GM18870 (cell line): Measurements from ENCODE around the gene DOHH.

Source experiments
- ATAC-seq: cut with Tn5 transposase; IDR thresholded peaks from one replicate; pipeline ENCODE4 v1.9.1; 2021; ENCODE audit warnings: moderate library complexity; ENCODE audit not compliant: unreplicated experiment

The DOHH gene, protein sequence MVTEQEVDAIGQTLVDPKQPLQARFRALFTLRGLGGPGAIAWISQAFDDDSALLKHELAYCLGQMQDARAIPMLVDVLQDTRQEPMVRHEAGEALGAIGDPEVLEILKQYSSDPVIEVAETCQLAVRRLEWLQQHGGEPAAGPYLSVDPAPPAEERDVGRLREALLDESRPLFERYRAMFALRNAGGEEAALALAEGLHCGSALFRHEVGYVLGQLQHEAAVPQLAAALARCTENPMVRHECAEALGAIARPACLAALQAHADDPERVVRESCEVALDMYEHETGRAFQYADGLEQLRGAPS

DNA sequence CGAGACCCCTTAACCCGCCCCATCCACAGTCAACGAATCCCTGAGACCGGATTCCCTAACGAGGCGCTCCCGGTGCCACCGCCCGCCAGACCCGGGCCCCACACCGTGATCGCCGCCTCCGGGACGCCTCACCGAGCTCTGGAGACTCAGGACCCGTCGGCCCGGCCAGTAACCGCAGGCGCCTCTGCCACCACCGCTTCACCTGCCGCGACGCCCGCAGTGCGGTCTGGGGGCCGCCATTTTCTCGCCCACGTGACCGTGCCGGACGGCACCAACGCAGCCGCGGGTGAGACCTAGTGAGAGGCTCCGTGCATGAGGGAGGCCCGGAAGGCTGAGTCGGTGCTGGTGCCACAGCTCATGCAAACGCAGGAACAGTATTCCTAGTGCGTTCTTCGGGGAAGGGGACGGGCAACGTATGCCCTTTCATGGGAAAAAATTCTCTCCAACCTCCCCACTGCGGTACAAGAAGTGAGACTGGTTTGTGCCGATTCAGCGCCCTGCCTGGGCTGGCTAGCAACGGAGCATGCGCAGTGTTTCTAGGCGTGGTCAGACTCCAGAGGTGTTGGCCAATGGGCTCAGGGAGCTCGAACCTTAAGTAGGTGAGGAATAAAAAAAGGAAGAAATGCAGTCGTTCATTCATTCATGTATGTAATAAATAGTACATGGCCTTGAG is at the start of gene DOHH:
Gene DOHH, minus strand, starts transcription at position 246 of the 673 bp plus-strand sequence. CDS start 3,860 bp downstream, outside the sequence.
- ATAC-seq: peak; percentile 60

DNA sequence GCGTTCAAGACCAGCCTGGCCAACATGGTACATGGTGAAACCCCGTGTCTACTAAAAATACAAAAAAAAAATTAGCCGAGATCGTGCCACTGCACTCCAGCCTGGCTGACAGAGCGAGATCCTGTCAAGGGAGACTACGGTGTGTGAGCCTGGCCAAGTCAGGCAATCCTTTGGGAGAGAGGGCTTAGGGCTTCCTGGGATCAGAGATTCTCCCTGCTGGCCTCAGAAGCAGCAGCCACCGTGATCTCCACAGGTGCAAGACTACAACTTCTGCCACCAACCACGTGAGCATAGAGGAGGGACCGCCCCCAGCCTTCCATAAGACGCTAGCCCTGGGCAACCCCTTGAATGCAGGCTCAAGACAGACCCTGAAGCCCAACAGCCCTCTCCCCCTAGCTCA is 49.3 kb upstream of the DOHH start:
- ATAC-seq: no peak

DNA sequence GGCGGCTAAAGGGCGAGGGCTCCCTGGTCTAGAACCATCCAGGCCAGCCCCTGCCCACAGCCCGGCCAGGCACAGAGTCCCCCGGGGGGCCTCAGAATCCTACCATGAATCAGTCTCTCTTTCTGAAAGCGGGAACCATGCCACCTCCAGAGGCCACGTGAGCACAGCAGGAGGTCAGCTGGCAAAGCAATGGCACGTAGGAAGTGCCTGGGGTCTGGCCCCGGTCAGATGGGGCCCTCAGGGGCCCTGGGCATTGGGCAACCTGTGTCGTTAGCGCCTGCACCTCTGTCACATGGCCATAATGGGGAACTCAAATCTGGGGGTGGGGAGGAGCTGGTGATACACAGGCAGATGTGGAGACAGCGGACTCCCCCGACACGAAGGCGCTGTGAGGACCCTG is 48.1 kb upstream of the DOHH start:
- ATAC-seq: no peak

DNA sequence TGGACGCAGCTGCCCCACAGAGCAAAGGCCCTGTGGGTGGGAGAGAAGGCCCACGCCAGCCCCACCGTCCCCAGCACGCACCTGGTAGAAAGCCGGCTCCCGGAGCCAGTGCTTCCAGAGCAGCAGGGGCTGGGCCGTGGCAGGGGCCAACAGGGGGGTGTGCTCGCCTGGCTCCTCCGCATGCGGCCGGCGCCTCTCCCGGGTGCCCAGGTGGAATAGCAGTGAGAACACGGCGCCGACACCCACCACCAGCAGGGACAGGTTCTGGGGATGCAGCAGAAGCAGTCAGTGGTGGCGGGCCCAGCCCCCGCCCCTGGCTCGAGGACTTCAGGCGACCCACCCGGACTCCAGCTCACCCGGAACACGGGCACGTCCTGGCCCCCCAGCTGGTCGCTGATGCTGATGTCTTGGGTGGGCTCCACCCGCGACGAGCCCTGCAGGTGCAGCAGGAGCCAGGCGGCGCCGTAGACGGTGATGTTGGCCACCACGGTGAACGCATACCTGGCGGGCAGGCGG is 47.4 kb upstream of the DOHH start:
- no peak for ATAC-seq

DNA sequence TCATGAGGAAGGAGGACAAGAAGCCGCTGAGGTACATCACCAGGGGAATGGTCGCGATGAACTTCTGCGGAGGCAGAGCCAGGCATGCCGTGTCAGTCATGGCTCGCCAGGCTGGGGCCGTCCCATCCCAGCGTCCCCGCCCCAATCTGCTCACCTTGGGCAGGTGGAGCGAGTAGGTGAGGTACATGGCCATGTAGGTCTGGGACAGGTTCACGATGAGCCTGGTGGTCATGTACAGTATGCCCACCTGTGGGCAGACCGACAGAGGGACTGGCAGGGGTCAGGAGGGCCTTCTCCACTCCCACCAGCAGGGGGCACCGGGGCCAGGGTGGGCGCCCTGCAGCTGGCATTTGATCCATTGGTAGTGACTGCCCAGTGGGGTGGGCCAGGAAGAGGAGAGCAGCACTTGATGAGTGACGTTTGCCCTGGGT is 46.8 kb upstream of the DOHH start:
- no peak for ATAC-seq

DNA sequence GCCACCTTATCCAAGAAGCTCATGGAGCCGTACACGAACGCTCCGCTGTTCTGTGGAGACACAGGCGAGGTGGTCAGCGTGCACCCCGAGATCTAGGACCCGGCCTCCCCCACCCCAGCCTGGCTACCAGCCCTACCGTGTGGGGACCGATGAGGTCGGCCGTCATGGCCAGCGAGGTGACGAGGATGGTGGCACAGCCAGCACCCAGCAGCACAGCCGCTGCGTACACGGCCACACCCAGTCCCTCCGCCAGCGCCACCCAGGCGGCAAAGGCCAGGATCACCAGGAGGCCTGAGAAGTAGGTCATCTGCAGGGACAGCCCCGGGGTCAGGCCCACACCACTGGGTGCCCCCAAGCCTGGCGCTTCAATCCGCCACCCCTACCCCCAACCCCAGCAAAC is 45.6 kb upstream of the DOHH start:
- ATAC-seq: no peak

DNA sequence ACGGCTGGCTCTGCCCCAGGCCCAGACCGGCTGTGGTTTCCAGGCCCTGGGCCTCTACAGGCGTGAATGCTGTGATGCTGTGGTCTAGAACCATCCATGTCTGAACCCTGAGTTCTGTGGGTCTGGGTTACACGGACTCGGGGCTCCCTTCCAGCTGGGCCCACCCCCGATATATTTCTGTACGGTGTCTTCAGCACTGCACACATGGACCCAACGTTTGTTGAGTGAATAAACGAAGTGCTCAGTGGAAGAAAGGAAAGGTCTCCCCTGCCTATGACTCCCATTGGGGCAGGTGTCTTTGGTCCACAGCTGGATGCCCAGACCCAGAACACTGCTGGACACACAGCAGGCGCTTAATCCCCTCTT is 45.2 kb upstream of the DOHH start:
- ATAC-seq: no peak

DNA sequence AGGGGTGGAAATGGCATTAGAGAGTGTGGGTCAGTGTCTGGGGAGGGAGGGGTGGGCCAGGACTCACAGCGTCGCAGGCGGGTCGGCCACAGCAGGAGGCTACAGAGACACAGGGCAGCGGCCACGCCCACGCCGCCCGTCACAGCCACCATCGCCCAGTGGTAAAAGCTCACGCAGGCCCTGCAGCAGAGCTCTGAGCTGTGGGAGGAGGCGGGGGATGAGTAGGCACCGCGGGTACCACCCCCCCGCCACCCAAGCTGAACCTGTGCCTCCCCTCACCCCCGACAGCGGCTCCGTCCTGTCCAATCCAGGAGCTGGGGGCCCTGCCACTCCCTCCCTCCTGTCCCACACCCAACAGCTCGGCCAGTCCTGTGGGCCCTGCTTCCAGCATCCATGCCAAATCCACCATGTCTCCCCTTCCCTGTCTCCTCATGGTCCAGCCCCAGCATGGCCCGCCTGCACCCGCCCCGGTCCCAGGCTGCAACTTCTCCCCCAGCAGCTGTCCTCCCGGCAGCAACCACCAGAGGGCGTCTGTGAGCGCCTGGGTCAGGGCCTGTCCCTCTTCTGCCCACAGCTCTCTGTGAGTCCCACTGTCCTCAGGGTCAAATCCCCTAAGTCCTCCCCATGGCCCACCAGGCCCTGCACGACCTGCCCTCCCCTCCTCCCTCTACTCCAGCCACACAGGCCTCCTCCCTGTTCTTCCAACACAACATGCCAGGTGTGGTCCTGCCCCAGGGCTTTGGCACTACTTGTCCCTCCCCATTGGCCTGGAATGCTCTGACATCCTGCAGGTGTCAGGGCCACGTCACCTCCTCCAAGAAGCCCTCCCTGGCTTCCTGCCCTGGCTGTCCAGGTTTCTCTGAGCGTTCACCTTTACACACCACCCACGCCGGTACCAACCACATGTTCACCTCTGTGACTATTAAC is 44.5 kb upstream of the DOHH start:
- ATAC-seq: no peak

DNA sequence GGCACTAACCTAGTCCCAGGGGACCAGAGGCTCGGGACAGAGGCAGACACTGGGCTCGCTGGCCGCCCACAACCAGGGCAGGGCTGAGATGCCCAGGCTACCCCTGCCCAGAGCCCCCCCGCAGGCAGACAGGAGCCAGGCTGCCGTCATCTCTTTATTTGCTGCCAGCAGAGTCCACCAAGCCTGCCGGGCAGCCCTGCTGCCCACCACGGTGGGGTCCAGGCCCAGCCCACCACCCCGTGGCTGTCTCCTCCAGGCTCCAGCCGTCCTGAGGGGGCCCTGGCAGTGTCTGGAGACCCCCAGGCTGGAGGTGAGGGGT is 43.5 kb upstream of the DOHH start:
- ATAC-seq: no peak

DNA sequence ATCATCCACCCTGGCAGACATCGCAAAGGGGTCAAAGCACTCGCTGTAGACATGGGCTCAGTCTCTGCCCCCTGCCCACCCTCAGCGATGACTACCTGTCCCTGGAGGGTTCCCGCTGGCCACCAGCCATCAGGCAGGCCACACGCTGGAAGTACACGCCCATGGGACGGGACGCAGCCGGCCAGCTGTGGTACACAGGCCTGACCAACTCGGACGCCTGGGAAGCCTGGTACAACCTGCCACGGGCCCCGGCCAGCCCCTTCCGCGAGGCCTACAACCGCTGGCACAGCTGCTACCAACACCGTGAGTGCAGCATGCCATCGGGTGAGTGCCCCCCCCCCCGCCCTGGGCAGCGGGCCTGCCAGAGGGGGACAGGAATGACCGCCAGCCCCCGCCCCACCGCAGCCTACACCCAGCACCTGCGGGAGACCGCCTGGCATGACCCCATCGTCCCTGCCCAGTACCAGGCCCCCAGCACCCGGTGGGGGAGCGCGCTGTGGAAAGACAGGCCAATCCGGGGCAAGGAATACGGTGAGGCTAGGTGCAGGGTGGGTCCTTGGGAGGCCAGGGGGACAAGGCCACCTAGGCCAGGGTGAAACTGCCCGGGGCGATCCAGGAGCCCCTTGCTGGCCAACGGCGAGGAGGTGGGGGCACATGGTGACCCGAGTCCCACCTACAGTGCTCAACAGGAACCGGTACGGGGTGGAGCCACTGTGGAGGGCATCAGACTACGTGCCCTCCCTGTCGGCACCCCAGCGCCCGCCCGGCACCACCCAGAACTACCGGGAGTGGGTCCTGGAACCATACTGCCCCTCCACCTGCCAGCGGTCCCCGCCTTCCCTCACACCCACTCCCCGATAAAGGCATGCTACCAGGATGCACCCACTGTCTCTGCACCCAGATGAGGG is 42.9 kb upstream of the DOHH start:
- no peak for ATAC-seq

DNA sequence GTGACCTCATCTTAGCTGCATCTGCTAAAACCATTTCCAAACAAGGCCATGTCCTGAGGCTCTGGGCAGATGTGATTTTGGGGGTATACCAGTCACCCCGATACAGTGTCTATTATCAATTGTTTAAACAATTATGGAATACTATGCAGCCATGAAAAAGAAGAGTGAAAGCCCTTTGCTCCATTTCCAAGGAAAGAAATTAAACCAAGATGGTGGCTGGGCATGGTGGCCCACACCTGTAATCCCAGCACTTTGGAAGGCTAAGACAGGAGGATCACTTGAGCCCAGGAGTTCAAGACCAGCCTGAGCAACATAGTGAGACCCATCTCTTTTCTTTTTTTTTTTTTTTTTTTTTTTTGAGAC is 39.3 kb upstream of the DOHH start:
- ATAC-seq: no peak

DNA sequence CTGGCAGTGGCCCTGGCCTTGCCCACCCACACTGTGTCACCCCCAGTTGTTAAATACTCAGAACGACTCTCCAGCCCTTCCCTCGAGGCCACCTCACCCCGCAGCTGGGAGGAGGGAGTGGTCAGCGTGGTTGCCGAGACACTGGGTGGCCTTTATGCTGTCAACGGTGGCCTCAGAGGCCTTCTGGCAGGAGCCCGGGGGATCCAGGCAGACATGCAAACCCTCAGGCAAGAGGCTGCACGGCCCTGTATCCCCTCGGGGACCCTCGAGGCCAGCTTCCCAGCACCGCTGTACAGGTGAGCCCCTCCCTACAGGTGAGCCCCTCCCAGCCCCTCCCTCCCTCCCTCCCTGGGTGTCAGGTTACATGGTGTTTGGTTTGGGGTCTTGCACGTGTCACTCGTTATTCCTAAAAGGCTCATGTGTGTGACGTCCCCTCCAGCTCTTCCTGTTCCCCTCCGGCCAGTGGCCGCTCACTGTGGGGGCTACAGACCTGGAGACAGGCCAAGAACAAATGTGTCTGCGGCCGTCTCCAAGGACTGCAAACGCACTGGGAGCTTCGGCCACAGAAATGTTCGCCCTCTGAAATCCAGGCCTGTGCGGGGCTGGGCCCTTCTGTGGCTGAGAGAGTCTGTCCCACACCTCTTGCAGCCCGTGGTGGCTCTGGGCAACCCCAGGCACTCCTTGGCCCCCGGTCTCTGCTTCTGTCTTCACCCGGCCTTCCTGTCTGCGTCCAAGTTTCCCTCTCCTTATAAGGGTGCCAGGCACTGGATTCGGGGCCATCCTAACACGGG is 38.7 kb upstream of the DOHH start, which contains the start of gene TEKTIP1:
Gene TEKTIP1, plus strand, starts transcription at position 210 of the 791 bp plus-strand sequence. Its CDS starts 4 bp downstream, at position 214.
- ATAC-seq: no peak

DNA sequence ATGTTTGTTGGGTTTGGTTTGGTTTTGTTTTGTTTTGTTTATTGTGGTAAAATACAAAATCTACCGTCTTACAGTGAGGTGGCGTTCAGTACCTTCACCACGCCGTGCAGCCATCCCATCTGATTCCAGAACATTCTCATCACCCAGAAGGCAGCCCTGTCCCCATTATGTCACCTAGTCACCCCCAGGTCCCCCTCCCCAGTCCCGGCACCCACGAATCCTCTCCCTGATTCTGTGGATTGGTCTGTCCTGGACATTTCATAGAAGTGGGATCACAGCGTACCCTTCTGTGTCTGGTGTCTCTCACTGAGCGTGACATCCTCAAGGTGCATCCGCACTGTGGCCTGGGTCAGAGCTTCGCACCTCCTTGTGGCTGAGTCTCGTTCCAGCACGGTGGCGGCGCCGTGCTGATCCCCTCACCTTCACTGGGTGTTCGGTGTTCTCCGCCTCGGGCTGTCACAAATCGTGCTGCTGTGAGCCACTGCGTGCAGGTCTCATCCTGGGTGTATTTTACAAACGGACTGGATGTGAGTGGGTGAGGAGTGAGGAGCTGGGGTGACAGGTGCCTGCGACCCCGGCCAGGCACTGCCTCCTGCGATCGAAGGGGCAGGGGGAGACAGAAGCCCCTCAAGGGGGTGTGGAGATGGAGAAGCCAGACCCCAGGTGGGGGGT is 37.9 kb upstream of the DOHH start:
- ATAC-seq: no peak

DNA sequence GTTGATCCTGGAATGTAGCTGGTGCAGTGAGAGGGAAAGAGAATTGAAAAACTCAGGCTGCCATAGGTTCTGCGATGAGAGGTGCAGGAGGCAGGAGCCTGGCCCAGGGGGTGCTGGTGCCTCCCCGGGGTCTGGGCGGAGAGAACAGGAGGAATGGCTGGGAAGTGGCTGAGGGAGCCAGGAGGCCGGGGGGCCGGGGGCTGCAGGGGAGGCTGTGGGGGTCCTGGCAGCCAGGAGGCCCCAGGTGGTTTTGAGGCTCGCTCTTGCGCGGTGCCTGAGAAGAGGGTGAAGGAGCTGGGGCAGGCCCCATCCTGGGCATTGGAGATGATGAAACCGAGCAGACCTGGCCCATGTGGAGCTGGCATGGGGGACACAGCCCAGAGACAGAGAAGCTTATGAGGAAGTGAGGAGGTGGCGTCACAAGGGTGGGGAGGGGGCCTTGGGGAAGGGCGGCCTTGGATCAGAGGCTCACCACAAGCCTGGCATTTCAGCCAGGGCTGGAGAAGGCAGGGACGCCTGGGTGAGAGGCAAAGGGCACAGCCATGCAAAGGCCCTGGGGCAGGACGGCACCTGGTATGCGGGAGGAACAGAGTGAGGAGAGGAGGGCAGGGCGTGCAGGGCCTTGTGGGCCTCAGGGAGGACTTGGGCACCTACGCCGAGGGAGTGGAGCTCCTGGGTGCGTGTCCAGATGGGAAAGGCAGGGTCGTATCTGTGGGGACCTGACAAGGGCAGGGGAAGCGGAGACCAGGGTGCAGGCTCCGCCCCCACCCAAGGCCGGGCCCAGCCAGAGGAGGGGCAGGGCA is 37.2 kb upstream of the DOHH start:
- no peak for ATAC-seq

DNA sequence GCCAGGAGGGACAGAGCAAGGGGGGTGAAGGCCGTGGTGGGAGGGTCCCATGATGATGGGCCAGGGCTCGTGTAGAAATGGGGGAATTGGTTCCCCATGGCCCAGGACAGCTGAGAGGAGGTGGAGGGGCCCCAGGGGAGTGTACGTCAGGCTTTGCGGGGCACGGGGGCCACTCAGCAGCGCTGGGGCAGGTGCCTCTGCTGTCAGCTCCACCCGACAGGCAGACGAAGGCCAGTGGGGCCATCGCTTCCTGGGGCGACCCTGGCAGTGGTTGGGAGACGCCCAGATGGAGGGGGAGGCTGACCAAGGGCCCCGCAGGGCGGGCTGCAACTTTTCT is 36.6 kb upstream of the DOHH start:
- ATAC-seq: no peak

DNA sequence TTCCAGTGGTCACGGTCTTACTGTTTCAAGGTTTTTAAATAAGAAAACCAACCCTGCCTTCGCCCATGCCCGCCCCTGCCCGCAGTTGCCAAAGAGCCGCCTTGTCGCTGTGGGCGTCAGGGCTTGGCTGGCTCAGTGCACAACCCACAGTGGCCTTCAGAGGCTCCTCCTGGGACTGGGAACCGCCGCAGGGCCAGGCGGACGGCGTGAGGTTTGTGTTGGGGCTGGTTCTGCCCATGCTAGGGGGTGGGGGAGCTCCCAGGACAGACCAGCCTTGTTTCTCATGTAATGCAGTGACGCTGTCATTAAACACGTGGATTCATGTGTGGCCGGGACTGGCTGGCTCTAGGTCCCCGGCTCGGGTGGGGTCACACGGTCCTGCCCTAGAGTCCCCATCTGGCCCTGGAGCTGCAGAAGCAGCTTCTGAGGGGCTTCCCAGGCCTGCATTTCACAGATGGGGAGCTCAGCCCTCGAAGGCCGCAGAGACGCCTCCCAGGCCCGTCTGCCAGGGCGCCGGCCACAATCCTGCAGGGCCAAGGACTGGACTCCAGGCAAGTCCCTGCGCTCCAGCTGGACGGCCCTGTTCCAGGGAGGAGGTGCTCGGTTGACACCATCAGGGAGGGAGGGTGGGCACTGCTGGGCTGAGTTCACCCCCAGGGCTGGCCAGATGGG is 36.1 kb upstream of the DOHH start:
- ATAC-seq: no peak

DNA sequence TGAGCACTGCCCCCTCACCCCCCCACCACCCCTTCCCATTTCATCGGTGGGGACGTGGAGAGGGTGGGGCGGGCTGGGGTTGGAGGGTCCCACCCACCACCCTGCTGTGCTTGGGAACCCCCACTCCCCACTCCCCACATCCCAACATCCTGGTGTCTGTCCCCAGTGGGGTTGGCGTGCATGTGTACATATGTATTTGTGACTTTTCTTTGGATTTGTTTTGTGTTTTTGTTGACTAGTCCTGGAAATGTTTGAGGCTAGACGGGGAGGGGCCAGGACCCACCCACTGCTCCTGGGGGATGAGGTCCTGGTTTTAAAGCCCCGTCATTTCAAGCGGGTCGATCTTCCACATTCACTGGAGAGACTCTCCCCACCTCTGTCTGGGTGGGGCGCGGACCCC is 35.5 kb upstream of the DOHH start:
- ATAC-seq: no peak

DNA sequence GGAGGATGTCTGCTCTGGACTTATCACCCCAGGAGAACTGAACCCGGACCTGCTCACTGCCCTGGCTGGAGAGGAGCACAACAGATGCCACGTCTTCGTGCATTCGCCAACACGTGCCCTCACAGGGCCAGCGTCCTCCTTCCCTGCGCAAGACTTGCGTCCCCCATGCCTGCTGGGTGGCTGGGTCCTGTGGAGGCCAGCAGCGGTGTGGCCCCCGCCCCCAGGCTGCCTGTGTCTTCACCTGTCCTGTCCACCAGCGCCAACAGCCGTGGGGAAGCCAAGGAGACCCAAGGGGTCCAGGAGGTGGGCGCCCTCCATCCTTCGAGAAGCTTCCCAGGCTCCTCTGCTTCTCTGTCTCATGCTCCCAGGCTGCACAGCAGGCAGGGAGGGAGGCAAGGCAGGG is 35.1 kb upstream of the DOHH start:
- ATAC-seq: no peak
